ENCODE data around the gene ELK3.

DNA sequence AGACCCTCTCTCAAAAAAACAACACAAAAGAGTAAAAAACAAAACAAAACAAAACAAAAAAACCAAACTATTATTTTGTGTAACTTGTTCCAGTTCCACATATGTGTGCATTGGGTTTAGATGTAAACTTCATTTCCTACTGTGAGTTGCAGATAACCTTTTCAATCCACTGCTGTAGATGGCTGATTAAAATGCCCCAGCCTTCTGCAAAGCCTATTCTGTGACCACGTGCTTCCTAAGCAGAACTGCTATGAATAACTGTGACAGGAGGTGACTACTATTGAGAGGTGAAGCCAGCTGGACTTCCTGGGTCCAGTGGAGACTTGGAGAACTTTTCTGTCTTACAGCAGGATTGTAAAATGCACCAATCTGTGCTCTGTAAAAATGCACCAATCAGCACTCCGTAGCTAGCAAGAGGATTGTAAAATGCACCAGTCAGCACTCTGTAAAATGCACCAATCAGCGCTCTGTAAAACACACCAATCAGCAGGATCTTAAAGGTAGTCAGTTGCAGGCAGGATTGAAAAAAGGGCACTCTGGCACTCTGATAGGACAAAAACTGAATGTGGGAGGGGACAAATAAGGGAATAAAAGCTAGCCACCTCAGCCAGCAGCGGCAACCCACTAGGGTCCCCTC is 10.3 kb upstream of the ELK3 start:
- no peak for TF ChIP-seq POLR2A (IDR thresholded peaks at IDR 0.05)
- TF ChIP-seq, protein P1, sequence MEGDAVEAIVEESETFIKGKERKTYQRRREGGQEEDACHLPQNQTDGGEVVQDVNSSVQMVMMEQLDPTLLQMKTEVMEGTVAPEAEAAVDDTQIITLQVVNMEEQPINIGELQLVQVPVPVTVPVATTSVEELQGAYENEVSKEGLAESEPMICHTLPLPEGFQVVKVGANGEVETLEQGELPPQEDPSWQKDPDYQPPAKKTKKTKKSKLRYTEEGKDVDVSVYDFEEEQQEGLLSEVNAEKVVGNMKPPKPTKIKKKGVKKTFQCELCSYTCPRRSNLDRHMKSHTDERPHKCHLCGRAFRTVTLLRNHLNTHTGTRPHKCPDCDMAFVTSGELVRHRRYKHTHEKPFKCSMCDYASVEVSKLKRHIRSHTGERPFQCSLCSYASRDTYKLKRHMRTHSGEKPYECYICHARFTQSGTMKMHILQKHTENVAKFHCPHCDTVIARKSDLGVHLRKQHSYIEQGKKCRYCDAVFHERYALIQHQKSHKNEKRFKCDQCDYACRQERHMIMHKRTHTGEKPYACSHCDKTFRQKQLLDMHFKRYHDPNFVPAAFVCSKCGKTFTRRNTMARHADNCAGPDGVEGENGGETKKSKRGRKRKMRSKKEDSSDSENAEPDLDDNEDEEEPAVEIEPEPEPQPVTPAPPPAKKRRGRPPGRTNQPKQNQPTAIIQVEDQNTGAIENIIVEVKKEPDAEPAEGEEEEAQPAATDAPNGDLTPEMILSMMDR (IDR thresholded peaks at IDR 0.05), result no peak

All from body of pancreas (tissue), 4 donors.